Psoas muscle (tissue), 8 donors: ENCODE measurements around the gene SRSF10. TPM values are rescaled to one million over a fixed set of nuclear protein-coding genes. Genes with fewer than 3 reads are reported as not detected.

Experiments used
- ATAC-seq, 4 donors: fragments of 200-7000 bp; cut with Tn5 transposase; one replicate each; pipeline ENCODE4 v1.9.1; 2020; ENCODE audit warnings: moderate library complexity in 3 of 4, mild to moderate bottlenecking in 2 of 4
- DNase-seq, 2 donors: peaks; one replicate each; pipeline ENCODE4 v3.0.0-alpha.2; 2020
- H3K27ac ChIP-seq: fragments of 200-600 bp; one replicate; pipeline ENCODE4 v1.8.0; 2022
- H3K27me3 ChIP-seq, 3 donors: fragments of 200-600 bp in 1 of 3; one replicate each; pipeline versions ENCODE4 v1.6.1 to v1.8.0; 2013 to 2022; ENCODE audit warnings: low read length in 2 of 3, mild to moderate bottlenecking in 2 of 3, moderate library complexity in 1 of 3; ENCODE audit not compliant: insufficient read depth in 3 of 3
- H3K36me3 ChIP-seq, 2 donors: fragments of 200-600 bp in 1 of 2; one replicate each; pipeline versions ENCODE4 v1.6.1 to v1.8.0; 2013 to 2022; ENCODE audit warnings: low read depth in 1 of 2, mild to moderate bottlenecking in 1 of 2, moderate library complexity in 1 of 2; ENCODE audit not compliant: insufficient read depth in 1 of 2
- H3K4me1 ChIP-seq: fragments of 200-600 bp; one replicate; pipeline ENCODE4 v1.8.0; 2022
- H3K4me3 ChIP-seq: fragments of 200-600 bp; one replicate; pipeline ENCODE4 v1.8.0; 2022; ENCODE audit warnings: mild to moderate bottlenecking
- H3K9me3 ChIP-seq: fragments of 200-600 bp; one replicate; pipeline ENCODE4 v1.8.0; 2022
- CTCF ChIP-seq: fragments of 200-600 bp; IDR thresholded peaks from one replicate; pipeline ENCODE4 v1.8.0; 2022; ENCODE audit warnings: antibody characterized with exemption
- WGBS, 3 donors: extraction: QIAGEN DNeasy Blood & Tissue Kit; methylation state at CpG; one replicate each; pipeline versions ENCODE4 v1.1.6 to v1.1.7; 2013; 5-methylcytosine and 5-hydroxymethylcytosine counted together
- intact Hi-C, 2 donors: fragments of 100-400 bp; cut with DNase I; formaldehyde crosslinking; loops; one replicate each; pipeline versions ENCODE4 v1.11.0 to v1.14.2; 2022
- polyA plus RNA-seq, 3 donors: library from polyadenylated mRNA; stranded (reverse); fragments of 200-250 nt; gene quantifications; one replicate each; pipeline ENCODE4 v1.2.3, GENCODE V29; 2013
- total RNA-seq, 4 donors: library from RNA; stranded (reverse); fragmentation: NEBNext Ultra II Directional in 2 of 4; extraction: Animal tissue kit (Norgen Biotek cat#: 25700) in 2 of 4; gene quantifications; one replicate each; pipeline versions ENCODE4 v1.2.1 to v1.2.4, GENCODE V29; 2021 to 2023
- donor health status: healthy with polysubstance abuse.
- donor health status: DM: no; HTN: no; CAD: no; lungs with moderate emphysema.
- donor health status: Bipolar disorder and iron deficiency.
- donor health status: healthy.
- donor health status: DM: yes; HTN: yes; CAD: no.
- donor health status: DM: no; HTN: no; CAD: no.
- donor health status: DM: no; HTN: no; CAD: no.
- donor health status: DM: yes; HTN: yes; CAD: no.

The SRSF10 gene
- total and polyA plus RNA-seq, 7 donors = 28.8 to 56.6 (median 44.4) TPM

GRCh38 chr1:24021403-24022266 lies 41.5 kb upstream of the SRSF10 start:
- no peaks in the 10 kb centered on the region for H3K27me3 ChIP-seq
- H3K36me3 ChIP-seq = no peaks in the 10 kb centered on the region
- DNase-seq (no peak), ATAC-seq (no peak)
- 79 to 80% (median 80%) methylated on average over 7 of the region's 7 CpGs for WGBS, 3 donors
- peak overlapping the region; percentile 76 for H3K27ac ChIP-seq
- no peak for TF ChIP-seq CTCF
- H3K4me3 ChIP-seq = no peak overlapping the region
- H3K9me3 ChIP-seq = no peaks in the 10 kb centered on the region
- intact Hi-C loops = loop anchor here in 1 of 2 donors (5.0 kb wide), 1 partner anchor 64 kb away; the partner anchor contains the start of gene PNRC2
- H3K4me1 ChIP-seq = peaks cover 44% of the 10 kb centered on the region

GRCh38 chr1:24020470-24020869 lies 40.3 kb upstream of the SRSF10 start:
- no peaks in the 10 kb centered on the region for H3K9me3 ChIP-seq
- TF ChIP-seq CTCF = no peak
- H3K27ac ChIP-seq = peak overlapping the region; percentile 92
- H3K36me3 ChIP-seq = no peaks in the 10 kb centered on the region
- no peaks in the 10 kb centered on the region for H3K27me3 ChIP-seq
- H3K4me1 ChIP-seq = peaks cover 53% of the 10 kb centered on the region
- DNase-seq = no peak
- H3K4me3 ChIP-seq = no peak overlapping the region
- WGBS, 3 donors = 88 to 91% (median 89%) methylated on average over 3 of the region's 3 CpGs
- intact Hi-C loops = loop anchor here in 1 of 2 donors (5.0 kb wide), 1 partner anchor 63 kb away; the partner anchor contains the start of gene PNRC2
- no peak for ATAC-seq

GRCh38 chr1:24020025-24020424 lies 39.9 kb upstream of the SRSF10 start:
- no peak overlapping the region for H3K4me3 ChIP-seq
- peaks cover 57% of the 10 kb centered on the region for H3K4me1 ChIP-seq
- H3K27me3 ChIP-seq = no peaks in the 10 kb centered on the region
- DNase-seq = peak in 1 of 2 donors; percentile 53
- ATAC-seq = no peak
- intact Hi-C loops = loop anchor here in 1 of 2 donors (5.0 kb wide), 1 partner anchor 63 kb away; the partner anchor contains the start of gene PNRC2
- no peak for TF ChIP-seq CTCF
- WGBS, 3 donors = 68 to 78% (median 77%) methylated on average over 5 of the region's 5 CpGs
- no peaks in the 10 kb centered on the region for H3K9me3 ChIP-seq
- H3K36me3 ChIP-seq = no peaks in the 10 kb centered on the region
- peak overlapping the region; percentile 92 for H3K27ac ChIP-seq

GRCh38 chr1:24018611-24019580 lies 38.8 kb upstream of the SRSF10 start:
- Histone ChIP-seq H3K4me3 (peak overlapping the region; percentile 7), H3K27me3 (no peaks in the 10 kb centered on the region), H3K4me1 (peaks cover 61% of the 10 kb centered on the region), H3K36me3 (no peaks in the 10 kb centered on the region), H3K27ac (peak overlapping the region; percentile 92), H3K9me3 (no peaks in the 10 kb centered on the region)
- peak; percentile 77 to 85 (median 80) for ATAC-seq
- DNase-seq = peak; percentile 95 to 96
- no peak for TF ChIP-seq CTCF
- intact Hi-C loops = loop anchor here in 1 of 2 donors (5.0 kb wide), 1 partner anchor 42 kb away; no protein-coding TSS in a partner anchor
- 17 to 23% (median 22%) methylated on average over 20 of the region's 20 CpGs for WGBS, 3 donors
